Keratinocyte (primary cell): ENCODE measurements around the gene DOK5. TPM values are rescaled to one million over a fixed set of nuclear protein-coding genes. Genes with fewer than 3 reads are reported as not detected.

Experiments used
- DNase-seq: peaks from one replicate; pipeline ENCODE4 v3.0.0-alpha.2; 2011; ENCODE audit warnings: low read depth, missing footprints, low spot score
- FAIRE-seq: peaks from 2 replicates; lab custom pipeline; 2011; peaks lifted over from hg19 to GRCh38; lab: Jason Lieb, UNC
- H2AFZ ChIP-seq: 2 replicates; pipeline ENCODE4 v1.6.0; 2012; ENCODE audit warnings: low read length, control low read depth, inconsistent platforms; ENCODE audit not compliant: control insufficient read depth
- H3K27ac ChIP-seq: 2 replicates; pipeline ENCODE4 v1.5.1; 2011; ENCODE audit warnings: low read length; ENCODE audit not compliant: control insufficient read depth, insufficient read depth
- H3K27me3 ChIP-seq: 3 replicates; pipeline ENCODE4 v1.6.0; 2011; ENCODE audit warnings: low read length; ENCODE audit not compliant: control insufficient read depth, insufficient read depth; ENCODE audit errors: extremely low read depth
- H3K36me3 ChIP-seq, 2 experiments: 2 replicates in 1 of 2; 3 replicates in 1 of 2; pipeline ENCODE4 v1.5.1; 2011; ENCODE audit warnings: low read length in 2 of 2, mild to moderate bottlenecking in 1 of 2; ENCODE audit not compliant: control insufficient read depth in 2 of 2, insufficient read depth in 2 of 2; ENCODE audit errors: extremely low read depth in 1 of 2
- H3K4me1 ChIP-seq: 3 replicates; pipeline ENCODE4 v1.5.1; 2011; ENCODE audit warnings: low read length; ENCODE audit not compliant: control insufficient read depth, insufficient read depth; ENCODE audit errors: extremely low read depth
- H3K4me2 ChIP-seq: 3 replicates; pipeline ENCODE4 v1.6.0; 2011; ENCODE audit warnings: low read depth, low read length; ENCODE audit not compliant: control insufficient read depth, insufficient read depth; ENCODE audit errors: extremely low read depth
- H3K4me3 ChIP-seq, 3 experiments: fragments of 200-600 bp in 1 of 3; sonication (generic) in 1 of 3; 2 replicates in 2 of 3; 3 replicates in 1 of 3; pipeline ENCODE4 v1.5.1; 2011 to 2016; ENCODE audit warnings: low read length in 3 of 3, mild to moderate bottlenecking in 3 of 3, control low read depth in 2 of 3, inconsistent platforms in 1 of 3, low read depth in 1 of 3, mixed read lengths in 1 of 3, mixed run types in 1 of 3, moderate library complexity in 1 of 3; ENCODE audit not compliant: control insufficient read depth in 2 of 3, insufficient read depth in 2 of 3; ENCODE audit errors: extremely low read depth in 1 of 3
- H3K79me2 ChIP-seq: 2 replicates; pipeline ENCODE4 v1.6.0; 2012; ENCODE audit warnings: low read length; ENCODE audit not compliant: control insufficient read depth, insufficient read depth
- H3K9ac ChIP-seq: 3 replicates; pipeline ENCODE4 v1.6.0; 2011; ENCODE audit warnings: low read length; ENCODE audit not compliant: control insufficient read depth, insufficient read depth; ENCODE audit errors: extremely low read depth
- H3K9me1 ChIP-seq: 3 replicates; pipeline ENCODE4 v1.6.0; 2011; ENCODE audit warnings: low read length; ENCODE audit not compliant: control insufficient read depth, insufficient read depth; ENCODE audit errors: extremely low read depth
- H3K9me3 ChIP-seq: 2 replicates; pipeline ENCODE4 v1.5.1; 2012; ENCODE audit warnings: low read depth, low read length; ENCODE audit not compliant: control insufficient read depth
- H4K20me1 ChIP-seq: 3 replicates; pipeline ENCODE4 v1.6.0; 2011; ENCODE audit warnings: low read length; ENCODE audit not compliant: control insufficient read depth, insufficient read depth; ENCODE audit errors: extremely low read depth
- EZH2 ChIP-seq: IDR thresholded peaks from one replicate; pipeline ENCODE4 v1.6.1; 2012; ENCODE audit warnings: inconsistent platforms, mild to moderate bottlenecking, low read length, moderate library complexity
- dilution Hi-C: fragments of 300-500 bp; cut with MboI; formaldehyde crosslinking; loops from one replicate; pipeline ENCODE4 v1.7.0; 2020; ENCODE audit warnings: low sequenced_read_pairs; ENCODE audit not compliant: extremely low pct_ligation_motif_present
- polyA plus RNA-seq, 5 experiments: library from polyadenylated mRNA; depleted of rRNA in 3 of 5; stranded (reverse) in 3 of 5; stranded (forward) in 1 of 5; unstranded in 1 of 5; fragments of >200 nt; gene quantifications; 1 replicate in 1 of 5; 2 replicates in 3 of 5; 3 replicates in 1 of 5; pipeline versions ENCODE4 v1.2.1 to v1.2.3, GENCODE V29; 2011 to 2012; ENCODE audit warnings: missing spikeins in 2 of 5, low read depth in 1 of 5, low replicate concordance in 1 of 5
- TF ChIP-seq, protein P1 (sequence below), 3 experiments: IDR thresholded peaks in 1 of 3; conservative IDR thresholded peaks in 1 of 3; optimal IDR thresholded peaks in 1 of 3; 2 replicates in 2 of 3; 3 replicates in 1 of 3; pipeline versions ENCODE3 to v1.5.1; 2011; ENCODE audit warnings: low read length in 3 of 3, mild to moderate bottlenecking in 3 of 3, moderate library complexity in 2 of 3, control low read depth in 1 of 3, inconsistent platforms in 1 of 3; ENCODE audit not compliant: insufficient read depth in 2 of 3; ENCODE audit errors: extremely low read depth in 1 of 3

Gene DOK5
- polyA plus RNA-seq, 1 donor (not counting 4 experiments of a cell fraction or from before 2014, with no cell fraction given): not detected

DNA sequence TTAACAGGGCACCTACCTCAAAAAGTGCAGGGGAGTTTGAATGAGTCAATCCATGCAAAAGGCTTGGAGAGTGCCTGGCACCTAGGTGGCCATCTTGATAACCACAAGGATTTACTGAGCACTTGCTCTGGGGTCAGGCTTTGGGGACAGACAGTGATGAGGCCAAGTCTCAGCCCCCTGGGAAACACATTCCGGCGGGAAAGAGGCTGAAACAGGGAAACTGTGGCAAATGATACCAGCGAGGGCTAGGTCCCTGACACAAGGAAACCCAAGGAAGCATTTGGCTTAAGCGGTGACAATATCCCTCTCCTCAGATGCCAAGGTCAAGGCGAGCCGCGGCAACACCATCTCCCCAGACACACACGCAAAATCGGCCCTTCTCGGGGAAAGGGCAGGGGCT lies 527 bp upstream of the DOK5 start:
- Histone ChIP-seq H3K79me2 (no peaks in the 10 kb centered on the region), H3K4me3 (no peak overlapping the region), H3K27ac (no peak overlapping the region), H3K4me2 (no peak overlapping the region), H3K9me3 (no peaks in the 10 kb centered on the region), H2AFZ (no peak overlapping the region), H4K20me1 (no peaks in the 10 kb centered on the region), H3K36me3 (no peaks in the 10 kb centered on the region), H3K9me1 (no peaks in the 10 kb centered on the region), H3K9ac (no peak overlapping the region), H3K4me1 (no peaks in the 10 kb centered on the region), H3K27me3 (peaks cover 27% of the 10 kb centered on the region)
- DNase-seq (no peak), FAIRE-seq (no peak)
- no peak for TF ChIP-seq EZH2
- TF ChIP-seq, protein P1, sequence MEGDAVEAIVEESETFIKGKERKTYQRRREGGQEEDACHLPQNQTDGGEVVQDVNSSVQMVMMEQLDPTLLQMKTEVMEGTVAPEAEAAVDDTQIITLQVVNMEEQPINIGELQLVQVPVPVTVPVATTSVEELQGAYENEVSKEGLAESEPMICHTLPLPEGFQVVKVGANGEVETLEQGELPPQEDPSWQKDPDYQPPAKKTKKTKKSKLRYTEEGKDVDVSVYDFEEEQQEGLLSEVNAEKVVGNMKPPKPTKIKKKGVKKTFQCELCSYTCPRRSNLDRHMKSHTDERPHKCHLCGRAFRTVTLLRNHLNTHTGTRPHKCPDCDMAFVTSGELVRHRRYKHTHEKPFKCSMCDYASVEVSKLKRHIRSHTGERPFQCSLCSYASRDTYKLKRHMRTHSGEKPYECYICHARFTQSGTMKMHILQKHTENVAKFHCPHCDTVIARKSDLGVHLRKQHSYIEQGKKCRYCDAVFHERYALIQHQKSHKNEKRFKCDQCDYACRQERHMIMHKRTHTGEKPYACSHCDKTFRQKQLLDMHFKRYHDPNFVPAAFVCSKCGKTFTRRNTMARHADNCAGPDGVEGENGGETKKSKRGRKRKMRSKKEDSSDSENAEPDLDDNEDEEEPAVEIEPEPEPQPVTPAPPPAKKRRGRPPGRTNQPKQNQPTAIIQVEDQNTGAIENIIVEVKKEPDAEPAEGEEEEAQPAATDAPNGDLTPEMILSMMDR (optimal IDR thresholded peaks at IDR 0.05 in 1 of 3, IDR thresholded peaks at IDR 0.05 in 1 of 3, conservative IDR thresholded peaks at IDR 0.05 in 1 of 3; ENCODE audit: extremely low read depth in 1 of 3, insufficient read depth in 2 of 3, low read length in 3 of 3): no peak
- dilution Hi-C loops: loop anchor here (5.0 kb wide), 1 partner anchor 42 kb away; no protein-coding TSS in a partner anchor

DNA sequence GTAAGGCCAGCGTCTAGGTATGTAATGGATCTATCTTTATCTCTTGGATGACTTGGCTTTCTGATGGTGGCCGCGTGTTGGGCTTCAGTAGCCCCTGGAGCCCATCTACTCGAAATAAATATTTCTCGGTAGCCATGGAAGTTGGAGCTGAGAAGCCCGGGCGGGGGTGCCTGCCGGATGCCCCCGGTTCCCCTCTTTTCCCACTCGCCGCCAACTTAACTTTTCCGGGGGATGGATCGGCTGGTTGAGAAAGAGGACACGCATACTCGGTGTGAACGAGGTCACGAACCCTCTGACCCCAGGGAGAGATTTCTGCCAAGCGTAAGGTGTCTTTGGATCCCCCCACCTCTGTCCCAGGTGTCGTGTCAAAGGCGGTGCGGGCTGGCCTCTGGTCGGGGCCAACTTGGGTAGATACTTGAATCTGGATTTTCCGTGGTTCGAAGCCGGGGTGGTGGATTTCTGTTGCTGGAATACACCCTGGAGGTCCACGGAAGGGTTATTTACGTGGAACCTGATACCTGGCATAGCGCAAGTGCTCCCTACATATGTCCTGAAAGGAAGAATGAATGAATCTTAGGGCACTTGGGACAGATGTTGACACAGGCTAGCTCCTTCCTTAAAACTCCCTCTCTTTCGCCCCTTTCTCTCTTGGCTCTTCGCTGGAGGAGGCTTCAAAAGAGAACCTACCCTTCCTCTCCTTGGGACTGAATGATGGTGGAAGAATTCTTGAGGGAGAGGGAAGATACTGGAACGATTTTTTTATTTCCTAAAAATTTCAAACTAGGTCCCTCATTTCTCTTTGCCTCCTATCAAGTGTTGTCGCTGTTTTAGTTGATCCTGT lies 996 bp downstream of the DOK5 start:
- H3K36me3 ChIP-seq: no peaks in the 10 kb centered on the region
- no peak overlapping the region for H3K9ac ChIP-seq
- dilution Hi-C loops: no loop called here
- H3K4me2 ChIP-seq: no peak overlapping the region
- H4K20me1 ChIP-seq: no peaks in the 10 kb centered on the region
- no peak overlapping the region for H3K27ac ChIP-seq
- DNase-seq (no peak), FAIRE-seq (no peak)
- no peak overlapping the region for H2AFZ ChIP-seq
- H3K9me3 ChIP-seq: no peaks in the 10 kb centered on the region
- H3K4me3 ChIP-seq: no peak overlapping the region
- H3K79me2 ChIP-seq: no peaks in the 10 kb centered on the region
- H3K27me3 ChIP-seq: peaks cover 27% of the 10 kb centered on the region
- peak; percentile 64 for TF ChIP-seq EZH2
- TF ChIP-seq, protein P1 (optimal IDR thresholded peaks at IDR 0.05 in 1 of 3, IDR thresholded peaks at IDR 0.05 in 1 of 3, conservative IDR thresholded peaks at IDR 0.05 in 1 of 3; ENCODE audit: extremely low read depth in 1 of 3, insufficient read depth in 2 of 3, low read length in 3 of 3): no peak
- no peaks in the 10 kb centered on the region for H3K4me1 ChIP-seq
- no peaks in the 10 kb centered on the region for H3K9me1 ChIP-seq
